LNCAP (cell line): ENCODE data around the gene CCDC178.

ENCODE experiments used
- TF ChIP-seq, protein P1 (sequence below): fragments of 450-650 bp; IDR thresholded peaks from 2 replicates; pipeline ENCODE4 v1.5.1; 2017; ENCODE audit warnings: mild to moderate bottlenecking

The CCDC178 gene

DNA sequence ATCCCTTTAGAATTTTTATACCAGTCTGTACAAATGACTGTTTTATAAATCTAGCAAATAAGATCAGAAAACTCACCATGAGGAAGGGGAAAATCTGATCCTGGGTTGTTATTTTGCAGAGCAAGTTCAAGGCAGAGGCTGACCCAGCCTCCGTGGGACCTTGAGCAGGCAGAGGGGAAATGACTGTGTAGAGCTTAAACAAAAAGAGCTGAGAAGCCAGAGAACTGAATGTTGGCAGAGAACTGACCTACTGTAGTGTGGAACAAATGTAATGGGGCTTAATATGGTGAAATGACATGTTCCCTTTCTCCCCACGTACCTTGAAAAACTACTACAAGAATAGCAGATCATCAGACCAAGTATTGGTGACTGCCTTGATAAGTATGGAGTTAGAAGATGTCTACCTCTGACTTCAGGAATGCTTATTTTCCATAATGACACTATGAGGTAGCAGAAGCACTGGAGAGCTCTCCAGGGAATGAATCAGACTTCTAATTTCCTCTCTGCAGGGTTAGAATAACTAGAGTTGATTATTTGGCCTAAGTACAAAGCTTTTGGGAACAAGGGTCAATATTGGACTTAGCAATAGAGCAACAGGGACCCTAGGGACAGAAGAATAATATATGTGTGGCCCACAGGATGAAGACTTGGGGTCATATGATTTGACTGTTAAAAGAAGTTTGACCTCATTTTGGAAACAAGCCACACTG, 304.4 kb downstream of the CCDC178 start:
- TF ChIP-seq, protein P1, sequence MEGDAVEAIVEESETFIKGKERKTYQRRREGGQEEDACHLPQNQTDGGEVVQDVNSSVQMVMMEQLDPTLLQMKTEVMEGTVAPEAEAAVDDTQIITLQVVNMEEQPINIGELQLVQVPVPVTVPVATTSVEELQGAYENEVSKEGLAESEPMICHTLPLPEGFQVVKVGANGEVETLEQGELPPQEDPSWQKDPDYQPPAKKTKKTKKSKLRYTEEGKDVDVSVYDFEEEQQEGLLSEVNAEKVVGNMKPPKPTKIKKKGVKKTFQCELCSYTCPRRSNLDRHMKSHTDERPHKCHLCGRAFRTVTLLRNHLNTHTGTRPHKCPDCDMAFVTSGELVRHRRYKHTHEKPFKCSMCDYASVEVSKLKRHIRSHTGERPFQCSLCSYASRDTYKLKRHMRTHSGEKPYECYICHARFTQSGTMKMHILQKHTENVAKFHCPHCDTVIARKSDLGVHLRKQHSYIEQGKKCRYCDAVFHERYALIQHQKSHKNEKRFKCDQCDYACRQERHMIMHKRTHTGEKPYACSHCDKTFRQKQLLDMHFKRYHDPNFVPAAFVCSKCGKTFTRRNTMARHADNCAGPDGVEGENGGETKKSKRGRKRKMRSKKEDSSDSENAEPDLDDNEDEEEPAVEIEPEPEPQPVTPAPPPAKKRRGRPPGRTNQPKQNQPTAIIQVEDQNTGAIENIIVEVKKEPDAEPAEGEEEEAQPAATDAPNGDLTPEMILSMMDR: no peak

- TF ChIP-seq, protein P1: no peak
Observed at GRCh38 chr18:33132657-33133056, 307.9 kb downstream of the CCDC178 start.

GRCh38 chr18:33128581-33128980, 311.9 kb downstream of the CCDC178 start:
- TF ChIP-seq, protein P1: no peak

- TF ChIP-seq, protein P1: no peak
Observed at GRCh38 chr18:33123862-33124518, 316.5 kb downstream of the CCDC178 start.

GRCh38 chr18:33116376-33116775, 324.1 kb downstream of the CCDC178 start:
- TF ChIP-seq, protein P1: no peak

GRCh38 chr18:33115917-33116316, 324.6 kb downstream of the CCDC178 start:
- TF ChIP-seq, protein P1: no peak

GRCh38 chr18:33115476-33115875, 325.0 kb downstream of the CCDC178 start:
- TF ChIP-seq, protein P1: no peak
